IPS DF 6.9 (cell line): Measurements from ENCODE around the gene THSD4.

Source experiments
- DNase-seq: peaks from one replicate; pipeline ENCODE4 v3.0.0-alpha.2; 2013; ENCODE audit warnings: low read depth, low spot score
- H3K27ac ChIP-seq: one replicate; pipeline ENCODE4 v1.5.1; 2013; ENCODE audit warnings: low read length, control low read depth
- H3K27me3 ChIP-seq: 2 replicates; pipeline ENCODE4 v1.6.1; 2013; ENCODE audit warnings: mild to moderate bottlenecking, low read length; ENCODE audit not compliant: control insufficient read depth, insufficient read depth
- H3K36me3 ChIP-seq: 2 replicates; pipeline ENCODE4 v1.6.1; 2013; ENCODE audit warnings: low read length; ENCODE audit not compliant: control insufficient read depth, insufficient read depth
- H3K4me1 ChIP-seq: 2 replicates; pipeline ENCODE4 v1.6.1; 2013; ENCODE audit warnings: low read length; ENCODE audit not compliant: control insufficient read depth, insufficient read depth
- H3K4me3 ChIP-seq: 2 replicates; pipeline ENCODE4 v1.5.1; 2013; ENCODE audit warnings: mild to moderate bottlenecking, low read length
- H3K9me3 ChIP-seq: 2 replicates; pipeline ENCODE4 v1.6.1; 2013; ENCODE audit warnings: low read length, inconsistent platforms; ENCODE audit not compliant: control insufficient read depth, insufficient read depth
- WGBS: extraction: QIAGEN DNeasy Blood & Tissue Kit; methylation state at CpG from one replicate; pipeline ENCODE4 v1.1.7; 2013; ENCODE audit warnings: mixed read lengths, missing lambda C conversion rate; ENCODE audit not compliant: insufficient read length, insufficient coverage; 5-methylcytosine and 5-hydroxymethylcytosine counted together

Gene THSD4

GRCh38 chr15:71541746-71542145, 426.5 kb downstream of the THSD4 start:
- WGBS: no CpG with 5 or more reads among the region's 2 CpGs
- Histone ChIP-seq H3K27me3 (no peaks in the 10 kb centered on the region), H3K4me1 (no peaks in the 10 kb centered on the region), H3K36me3 (no peaks in the 10 kb centered on the region), H3K4me3 (no peak overlapping the region), H3K27ac (no peak overlapping the region), H3K9me3 (no peaks in the 10 kb centered on the region)
- no peak for DNase-seq

GRCh38 chr15:71542836-71543235, 427.6 kb downstream of the THSD4 start:
- Histone ChIP-seq H3K27ac (no peak overlapping the region), H3K9me3 (no peaks in the 10 kb centered on the region), H3K4me1 (no peaks in the 10 kb centered on the region), H3K4me3 (no peak overlapping the region), H3K36me3 (no peaks in the 10 kb centered on the region), H3K27me3 (no peaks in the 10 kb centered on the region)
- DNase-seq: no peak

- no peaks in the 10 kb centered on the region for H3K4me1 ChIP-seq
Observed at GRCh38 chr15:71543413-71543812, 428.1 kb downstream of the THSD4 start.

GRCh38 chr15:71545223-71545760, 430.0 kb downstream of the THSD4 start:
- H3K27me3 ChIP-seq: no peaks in the 10 kb centered on the region
- no peak for DNase-seq
- H3K9me3 ChIP-seq: no peaks in the 10 kb centered on the region
- 0 out of 2 replicates have a peak, but pooled peaks cover 2% of the 10 kb centered on the region for H3K4me1 ChIP-seq
- H3K4me3 ChIP-seq: no peak overlapping the region
- no CpG with 5 or more reads among the region's 5 CpGs for WGBS
- no peak overlapping the region for H3K27ac ChIP-seq
- no peaks in the 10 kb centered on the region for H3K36me3 ChIP-seq

More at GRCh38 chr15:71543413-71543812, 428.1 kb downstream of the THSD4 start:
- no peaks in the 10 kb centered on the region for H3K9me3 ChIP-seq
- no peaks in the 10 kb centered on the region for H3K36me3 ChIP-seq
- no CpG with 5 or more reads among the region's 3 CpGs for WGBS
- H3K27ac ChIP-seq: no peak overlapping the region
- no peak for DNase-seq
- no peak overlapping the region for H3K4me3 ChIP-seq
- H3K27me3 ChIP-seq: no peaks in the 10 kb centered on the region

GRCh38 chr15:71545923-71546322, 430.7 kb downstream of the THSD4 start:
- Histone ChIP-seq H3K27me3 (no peaks in the 10 kb centered on the region), H3K27ac (no peak overlapping the region), H3K4me3 (no peak overlapping the region), H3K9me3 (no peaks in the 10 kb centered on the region), H3K36me3 (no peaks in the 10 kb centered on the region), H3K4me1 (0 out of 2 replicates have a peak, but pooled peaks cover 2% of the 10 kb centered on the region)
- WGBS: no CpG with 5 or more reads among the region's 1 CpG
- no peak for DNase-seq

GRCh38 chr15:71547011-71547410, 431.7 kb downstream of the THSD4 start:
- WGBS: no CpG with 5 or more reads among the region's 12 CpGs
- no peaks in the 10 kb centered on the region for H3K36me3 ChIP-seq
- H3K27ac ChIP-seq: no peak overlapping the region
- DNase-seq: no peak
- no peak overlapping the region for H3K4me3 ChIP-seq
- H3K9me3 ChIP-seq: no peaks in the 10 kb centered on the region
- 0 out of 2 replicates have a peak, but pooled peaks cover 2% of the 10 kb centered on the region for H3K4me1 ChIP-seq
- H3K27me3 ChIP-seq: no peaks in the 10 kb centered on the region

- H3K9me3 ChIP-seq: no peaks in the 10 kb centered on the region
- no peak overlapping the region for H3K4me3 ChIP-seq
- WGBS: no CpG with 5 or more reads among the region's 4 CpGs
- no peak overlapping the region for H3K27ac ChIP-seq
- H3K36me3 ChIP-seq: no peaks in the 10 kb centered on the region
- H3K4me1 ChIP-seq: 0 out of 2 replicates have a peak, but pooled peaks cover 2% of the 10 kb centered on the region
- DNase-seq: no peak
- no peaks in the 10 kb centered on the region for H3K27me3 ChIP-seq
Observed at GRCh38 chr15:71548401-71548807, 433.1 kb downstream of the THSD4 start.

- no peaks in the 10 kb centered on the region for H3K27me3 ChIP-seq
- H3K9me3 ChIP-seq: no peaks in the 10 kb centered on the region
- no peak overlapping the region for H3K27ac ChIP-seq
- no peak overlapping the region for H3K4me3 ChIP-seq
- no CpG with 5 or more reads among the region's 5 CpGs for WGBS
- H3K4me1 ChIP-seq: 0 out of 2 replicates have a peak, but pooled peaks cover 2% of the 10 kb centered on the region
- DNase-seq: no peak
- H3K36me3 ChIP-seq: no peaks in the 10 kb centered on the region
Observed at GRCh38 chr15:71549091-71549490, 433.8 kb downstream of the THSD4 start.

GRCh38 chr15:71549697-71550096, 434.4 kb downstream of the THSD4 start:
- Histone ChIP-seq H3K4me3 (no peak overlapping the region), H3K36me3 (no peaks in the 10 kb centered on the region), H3K27me3 (no peaks in the 10 kb centered on the region), H3K27ac (no peak overlapping the region), H3K4me1 (0 out of 2 replicates have a peak, but pooled peaks cover 2% of the 10 kb centered on the region), H3K9me3 (no peaks in the 10 kb centered on the region)
- WGBS: no CpG with 5 or more reads among the region's 5 CpGs
- DNase-seq: no peak

GRCh38 chr15:71551566-71551965, 436.3 kb downstream of the THSD4 start:
- Histone ChIP-seq H3K27ac (no peak overlapping the region), H3K36me3 (no peaks in the 10 kb centered on the region), H3K9me3 (no peaks in the 10 kb centered on the region), H3K4me3 (no peak overlapping the region), H3K27me3 (no peaks in the 10 kb centered on the region), H3K4me1 (0 out of 2 replicates have a peak, but pooled peaks cover 2% of the 10 kb centered on the region)
- no CpG with 5 or more reads among the region's 5 CpGs for WGBS
- no peak for DNase-seq

- H3K27me3 ChIP-seq: no peaks in the 10 kb centered on the region
- H3K27ac ChIP-seq: no peak overlapping the region
- no peak overlapping the region for H3K4me3 ChIP-seq
- H3K4me1 ChIP-seq: no peaks in the 10 kb centered on the region
- no peaks in the 10 kb centered on the region for H3K36me3 ChIP-seq
- DNase-seq: no peak
- no peaks in the 10 kb centered on the region for H3K9me3 ChIP-seq
- WGBS: no CpG with 5 or more reads among the region's 3 CpGs
Observed at GRCh38 chr15:71559098-71559497, 443.8 kb downstream of the THSD4 start.
